Smooth muscle cell (in vitro differentiated cells): ENCODE data around the gene NEK9. TPM values are rescaled to one million over a fixed set of nuclear protein-coding genes. Genes with fewer than 3 reads are reported as not detected.
"Not testable (repeated sequence)": the region's sequence is repeated elsewhere in the genome, so short reads cannot be mapped to it uniquely, and the experiment has no call there.

ENCODE experiments used
- DNase-seq: peaks from one replicate; lab custom pipeline; 2025; ENCODE audit not compliant: unreplicated experiment; lab: John Stamatoyannopoulos, UW
- H2AFZ ChIP-seq: fragments of 200-600 bp; sonication (generic); 2 replicates; pipeline ENCODE4 v1.6.0; 2016; ENCODE audit warnings: antibody characterized with exemption, low read depth, mild to moderate bottlenecking
- H3F3A ChIP-seq: fragments of 200-600 bp; sonication (generic); 2 replicates; pipeline ENCODE4 v1.6.0; 2017; ENCODE audit warnings: antibody characterized with exemption, low read depth
- H3K27ac ChIP-seq: fragments of 200-600 bp; sonication (generic); 2 replicates; pipeline ENCODE4 v1.5.1; 2016; ENCODE audit warnings: low read depth, mild to moderate bottlenecking
- H3K27me3 ChIP-seq: fragments of 200-600 bp; sonication (generic); 2 replicates; pipeline ENCODE4 v1.6.1; 2016; ENCODE audit warnings: low read depth, mild to moderate bottlenecking
- H3K36me3 ChIP-seq: fragments of 200-600 bp; sonication (generic); 2 replicates; pipeline ENCODE4 v1.5.1; 2016; ENCODE audit warnings: low read depth
- H3K4me1 ChIP-seq: fragments of 200-600 bp; sonication (generic); 2 replicates; pipeline ENCODE4 v1.5.1; 2016; ENCODE audit warnings: low read depth
- H3K4me2 ChIP-seq: fragments of 200-600 bp; sonication (generic); 2 replicates; pipeline ENCODE4 v1.6.0; 2016; ENCODE audit warnings: mild to moderate bottlenecking
- H3K4me3 ChIP-seq: fragments of 200-600 bp; sonication (generic); 2 replicates; pipeline ENCODE4 v1.5.1; 2016; ENCODE audit warnings: mild to moderate bottlenecking
- H3K79me2 ChIP-seq: fragments of 200-600 bp; sonication (generic); 2 replicates; pipeline ENCODE4 v1.6.0; 2016; ENCODE audit warnings: low read depth, mild to moderate bottlenecking
- H3K9ac ChIP-seq: fragments of 200-600 bp; sonication (generic); 2 replicates; pipeline ENCODE4 v1.6.0; 2016; ENCODE audit warnings: low read depth
- H3K9me3 ChIP-seq: fragments of 200-600 bp; sonication (generic); replicated peaks from 2 replicates; pipeline ENCODE4 v1.5.1; 2016; ENCODE audit warnings: low read depth
- H4K20me1 ChIP-seq: fragments of 200-600 bp; sonication (generic); 2 replicates; pipeline ENCODE4 v1.6.0; 2016; ENCODE audit warnings: low read depth
- WGBS: methylation state at CpG from one replicate; pipeline ENCODE4 v1.1.7; 2016; ENCODE audit warnings: low lambda C conversion rate; 5-methylcytosine and 5-hydroxymethylcytosine counted together
- polyA plus RNA-seq: library from polyadenylated mRNA; unstranded; fragments of >200 nt; fragmentation: Nextera tagmentation; extraction: Ambion mirVana; gene quantifications from 2 replicates; pipeline ENCODE4 v1.2.1, GENCODE V29; 2016
- total RNA-seq: library from RNA; depleted of rRNA; stranded (reverse); fragments of >200 nt; gene quantifications from 2 replicates; pipeline ENCODE4 v1.2.3, GENCODE V29; 2014
- TF ChIP-seq, protein P1 (sequence below): fragments of 200-600 bp; sonication (generic); IDR thresholded peaks from 2 replicates; pipeline ENCODE4 v1.5.1; 2017; ENCODE audit warnings: borderline replicate concordance, mild to moderate bottlenecking, antibody characterized with exemption; ENCODE audit not compliant: insufficient read depth, poor library complexity, severe bottlenecking

The NEK9 gene
- total and polyA plus RNA-seq, 2 experiments from 2014 or later = 12.4 to 17.8 TPM

DNA sequence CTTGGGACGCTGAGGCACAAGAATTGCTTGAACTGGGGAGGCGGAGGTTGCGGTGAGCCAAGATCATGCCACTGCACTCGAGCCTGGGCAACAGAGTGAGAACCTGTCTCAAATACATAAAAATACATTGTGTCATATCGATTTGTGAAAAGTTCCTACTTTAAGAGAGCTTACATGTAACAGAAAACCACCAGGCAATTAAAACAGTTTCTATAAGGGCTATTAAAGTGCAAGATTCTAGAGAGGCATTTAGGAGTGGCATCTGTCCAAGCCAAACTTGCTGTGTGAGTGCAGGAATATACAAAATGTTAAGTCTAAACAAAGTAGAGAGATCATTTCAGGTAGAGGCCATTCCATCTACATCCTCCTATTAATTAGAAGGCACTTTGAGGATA is 1.7 kb upstream of the NEK9 start:
- TF ChIP-seq, protein P1, sequence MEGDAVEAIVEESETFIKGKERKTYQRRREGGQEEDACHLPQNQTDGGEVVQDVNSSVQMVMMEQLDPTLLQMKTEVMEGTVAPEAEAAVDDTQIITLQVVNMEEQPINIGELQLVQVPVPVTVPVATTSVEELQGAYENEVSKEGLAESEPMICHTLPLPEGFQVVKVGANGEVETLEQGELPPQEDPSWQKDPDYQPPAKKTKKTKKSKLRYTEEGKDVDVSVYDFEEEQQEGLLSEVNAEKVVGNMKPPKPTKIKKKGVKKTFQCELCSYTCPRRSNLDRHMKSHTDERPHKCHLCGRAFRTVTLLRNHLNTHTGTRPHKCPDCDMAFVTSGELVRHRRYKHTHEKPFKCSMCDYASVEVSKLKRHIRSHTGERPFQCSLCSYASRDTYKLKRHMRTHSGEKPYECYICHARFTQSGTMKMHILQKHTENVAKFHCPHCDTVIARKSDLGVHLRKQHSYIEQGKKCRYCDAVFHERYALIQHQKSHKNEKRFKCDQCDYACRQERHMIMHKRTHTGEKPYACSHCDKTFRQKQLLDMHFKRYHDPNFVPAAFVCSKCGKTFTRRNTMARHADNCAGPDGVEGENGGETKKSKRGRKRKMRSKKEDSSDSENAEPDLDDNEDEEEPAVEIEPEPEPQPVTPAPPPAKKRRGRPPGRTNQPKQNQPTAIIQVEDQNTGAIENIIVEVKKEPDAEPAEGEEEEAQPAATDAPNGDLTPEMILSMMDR = no peak
- no peaks in the 10 kb centered on the region for H3K79me2 ChIP-seq
- DNase-seq = no peak

DNA sequence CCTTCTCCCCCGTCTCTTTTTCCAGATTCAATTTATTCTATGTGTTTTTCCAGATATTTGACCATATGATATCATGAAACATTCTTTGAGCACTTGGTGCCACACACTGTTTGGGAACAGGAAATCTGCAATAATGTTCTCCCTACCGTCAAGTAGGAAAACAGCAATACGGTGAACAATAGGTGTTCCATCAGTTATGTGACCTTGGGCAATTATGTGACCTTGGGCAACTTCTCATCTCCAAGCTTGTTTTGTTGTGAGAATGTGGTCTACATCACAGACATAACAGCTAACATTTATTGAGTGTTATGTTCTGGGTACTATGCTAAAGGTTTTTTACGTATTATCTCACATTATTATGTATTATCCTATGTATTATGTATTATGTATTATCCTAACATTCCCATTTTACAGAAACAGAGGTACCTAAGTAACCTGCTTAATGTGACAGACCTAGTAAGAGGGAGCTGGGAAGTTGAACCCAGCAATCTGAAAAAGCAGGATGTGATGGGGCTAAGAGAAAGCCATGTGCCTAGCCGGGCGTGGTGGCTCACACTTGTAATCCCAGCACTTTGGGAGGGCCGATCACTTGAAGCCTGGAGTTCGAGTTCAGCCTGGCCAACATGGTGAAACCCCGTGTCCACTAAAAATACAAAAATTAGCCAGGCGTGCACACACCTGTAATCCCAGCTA is 1.2 kb upstream of the NEK9 start:
- Histone ChIP-seq H3K79me2 (no peaks in the 10 kb centered on the region), H3K27me3 (no peaks in the 10 kb centered on the region), H3K4me2 (no peak overlapping the region), H3K9ac (no peak overlapping the region), H3K36me3 (no peaks in the 10 kb centered on the region), H3K4me3 (no peak overlapping the region), H3K9me3 (no peaks in the 10 kb centered on the region), H4K20me1 (peaks cover 14% of the 10 kb centered on the region), H3K4me1 (peaks cover 8% of the 10 kb centered on the region), H3F3A (peaks cover 21% of the 10 kb centered on the region), H2AFZ (no peak overlapping the region), H3K27ac (no peak overlapping the region)
- TF ChIP-seq, protein P1 = no peak
- DNase-seq = no peak
- 93% methylated on average over 10 of the region's 10 CpGs for WGBS

More for the DNA sequence above, 1.7 kb upstream of the NEK9 start:
- Histone ChIP-seq H3K4me1 (peaks cover 8% of the 10 kb centered on the region), H2AFZ (no peak overlapping the region), H3K4me3 (no peak overlapping the region), H3K9me3 (no peaks in the 10 kb centered on the region), H4K20me1 (peaks cover 19% of the 10 kb centered on the region), H3K36me3 (peaks cover 5% of the 10 kb centered on the region), H3K27me3 (no peaks in the 10 kb centered on the region), H3K27ac (no peak overlapping the region), H3F3A (peaks cover 27% of the 10 kb centered on the region), H3K4me2 (no peak overlapping the region), H3K9ac (no peak overlapping the region)
- WGBS = 97% methylated on average over 5 of the region's 5 CpGs

DNA sequence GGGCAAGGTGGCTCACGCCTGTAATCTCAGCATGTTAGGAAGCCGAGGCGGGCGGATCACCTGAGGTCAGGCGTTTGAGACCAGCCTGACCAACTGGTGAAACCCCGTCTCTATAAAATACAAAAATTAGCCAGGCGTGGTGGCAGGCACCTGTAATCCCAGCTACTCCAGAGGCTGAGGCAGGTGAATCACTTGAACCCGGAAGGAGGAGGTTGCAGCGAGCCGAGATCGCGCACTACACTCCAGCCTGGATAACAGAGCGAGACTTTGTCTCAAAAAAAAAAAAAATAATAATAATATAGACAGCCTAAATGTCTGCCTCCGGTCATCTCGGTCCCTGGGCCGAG is 599 bp upstream of the NEK9 start:
- Histone ChIP-seq H3K9ac (peak overlapping the region; percentile 70), H3K4me3 (peak overlapping the region; percentile 55), H4K20me1 (peaks cover 10% of the 10 kb centered on the region), H2AFZ (peak overlapping the region; percentile 88), H3K4me2 (peak overlapping the region; percentile 71), H3F3A (peaks cover 19% of the 10 kb centered on the region)
- H3K9me3 ChIP-seq, H3K27me3 ChIP-seq, H3K27ac ChIP-seq, H3K4me1 ChIP-seq, DNase-seq, H3K79me2 ChIP-seq, H3K36me3 ChIP-seq: not testable (repeated sequence)
- WGBS = 87% methylated on average over 16 of the region's 16 CpGs

DNA sequence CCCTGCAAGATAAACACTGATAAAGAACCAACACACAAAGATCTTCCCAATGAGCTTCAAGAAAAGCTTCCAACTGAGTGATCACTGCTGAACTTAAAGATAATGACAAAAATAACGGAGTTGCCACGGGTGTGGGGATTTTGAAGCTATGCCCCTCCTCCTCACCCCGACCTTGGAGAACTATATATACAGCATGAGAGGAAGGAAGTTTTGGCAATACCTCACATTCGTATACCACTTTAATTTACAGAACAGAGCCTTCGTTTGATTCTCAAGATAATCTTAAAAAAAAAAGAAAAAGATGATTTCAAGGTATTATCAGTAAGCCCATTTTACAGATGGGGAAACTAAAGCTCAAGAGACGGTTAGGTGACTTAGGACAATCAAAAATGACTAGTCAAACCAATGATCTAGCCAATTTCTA is 715 bp downstream of the NEK9 start:
- Histone ChIP-seq H4K20me1 (no peaks in the 10 kb centered on the region), H3K9me3 (no peaks in the 10 kb centered on the region), H3F3A (peaks cover 12% of the 10 kb centered on the region), H3K4me3 (peak overlapping the region; percentile 55), H3K79me2 (no peaks in the 10 kb centered on the region), H3K36me3 (no peaks in the 10 kb centered on the region), H3K27me3 (no peaks in the 10 kb centered on the region), H3K27ac (peak overlapping the region; percentile 74), H3K9ac (peak overlapping the region; percentile 70), H2AFZ (no peak overlapping the region), H3K4me2 (peak overlapping the region; percentile 71), H3K4me1 (peaks cover 8% of the 10 kb centered on the region)
- 31% methylated on average over 6 of the region's 6 CpGs for WGBS
- DNase-seq = no peak
- TF ChIP-seq, protein P1 = no peak
